ENCODE measurements around the gene TLCD3B.
A peak's percentile ranks its signal among the peaks of the same experiment; 100 is the strongest.

The TLCD3B gene, protein sequence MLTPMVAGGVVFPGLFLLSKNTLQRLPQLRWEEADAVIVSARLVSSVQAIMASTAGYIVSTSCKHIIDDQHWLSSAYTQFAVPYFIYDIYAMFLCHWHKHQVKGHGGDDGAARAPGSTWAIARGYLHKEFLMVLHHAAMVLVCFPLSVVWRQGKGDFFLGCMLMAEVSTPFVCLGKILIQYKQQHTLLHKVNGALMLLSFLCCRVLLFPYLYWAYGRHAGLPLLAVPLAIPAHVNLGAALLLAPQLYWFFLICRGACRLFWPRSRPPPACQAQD

DNA sequence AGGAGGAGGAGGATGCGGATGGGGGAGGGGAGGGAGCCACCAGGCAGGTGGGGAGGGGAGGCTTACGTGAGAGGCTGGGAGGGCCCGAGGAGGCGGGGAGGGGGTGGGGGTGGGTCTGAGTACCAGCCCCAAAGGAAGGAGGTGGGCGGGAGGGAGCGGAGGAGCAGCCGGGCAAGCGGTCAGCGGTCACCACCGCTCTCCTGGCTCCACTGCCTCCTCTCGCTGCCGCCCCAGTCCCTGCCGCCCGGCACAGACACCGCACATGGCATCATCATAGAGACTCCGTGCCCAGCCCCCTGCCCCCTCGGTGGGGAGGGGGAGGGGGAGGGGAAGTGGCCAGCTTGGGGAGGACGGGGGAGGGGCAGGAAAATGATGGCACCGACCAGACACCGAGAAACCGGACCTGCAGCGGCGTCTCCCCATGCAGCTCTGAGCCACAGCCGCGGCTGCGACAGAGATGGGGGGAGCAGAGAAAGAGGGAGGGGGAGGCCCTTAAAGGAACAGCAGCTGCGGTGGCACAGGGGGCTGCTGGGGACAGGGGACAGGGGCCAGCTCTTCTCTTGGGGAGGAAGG lies at the start of gene TLCD3B:
TSS of gene TLCD3B (minus strand) at position 431 of the 573 bp plus-strand sequence. CDS start 744 bp downstream, outside the sequence.
- DNase-seq: peak; percentile 32

DNA sequence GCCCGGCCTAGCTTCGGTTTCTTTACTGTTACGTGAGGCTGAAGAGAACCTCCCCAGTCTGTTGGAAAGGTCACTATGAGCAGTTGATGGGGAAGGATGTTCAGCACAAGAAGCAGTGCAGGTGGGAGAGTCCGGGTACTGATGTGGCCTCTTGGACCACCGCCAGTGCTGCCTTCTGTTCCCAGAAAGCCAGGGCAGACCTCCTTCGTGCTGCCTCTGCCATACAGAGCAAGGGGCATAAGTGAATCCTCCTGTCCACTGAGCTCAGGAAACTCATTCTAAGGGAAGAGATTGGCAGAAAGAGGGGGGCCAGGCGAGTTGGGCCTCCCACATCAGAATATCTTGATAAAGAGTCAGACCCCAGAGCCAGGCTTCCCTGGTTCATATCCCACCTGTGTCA lies 48.4 kb upstream of the TLCD3B start:
- DNase-seq: no peak

DNA sequence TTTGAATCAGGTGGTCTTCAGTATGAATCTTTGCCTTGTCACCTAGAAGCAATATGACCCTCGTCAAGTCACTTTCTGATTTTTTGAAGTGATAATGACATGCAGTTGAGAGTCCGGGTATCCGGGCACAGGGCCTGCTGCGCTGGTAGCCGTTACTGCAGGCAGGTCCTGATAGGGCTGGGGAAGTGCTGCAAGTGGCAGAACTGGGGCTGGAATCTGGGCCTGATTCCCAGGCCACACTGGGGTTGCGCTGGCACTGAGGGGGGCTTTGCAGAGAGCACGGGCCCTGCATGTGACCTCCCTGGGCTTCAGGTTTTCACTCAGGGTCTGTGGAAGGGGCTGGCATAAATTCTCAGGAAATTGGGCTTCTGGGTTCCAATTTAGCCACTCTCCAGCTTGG lies 47.7 kb upstream of the TLCD3B start:
- DNase-seq: no peak

DNA sequence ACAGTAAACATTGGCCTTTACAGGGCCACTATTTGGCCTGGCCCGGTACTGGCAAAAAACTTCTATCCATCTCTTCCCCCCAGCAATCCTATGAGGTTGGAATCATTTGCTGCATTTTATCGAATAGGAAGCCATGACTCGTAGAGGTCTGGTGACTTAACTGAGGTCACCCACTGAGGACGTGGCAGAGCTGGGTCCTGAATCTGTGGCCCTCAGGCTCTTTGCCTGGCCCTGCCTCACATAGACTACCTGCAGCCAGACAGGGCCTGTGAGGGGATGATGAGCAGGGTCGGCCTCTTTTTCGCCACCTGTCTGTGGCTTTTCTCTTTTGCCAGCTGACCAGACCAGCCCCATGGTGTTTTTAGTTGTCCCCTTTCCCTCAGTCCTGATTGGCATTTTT lies 46.6 kb upstream of the TLCD3B start:
- DNase-seq: no peak

DNA sequence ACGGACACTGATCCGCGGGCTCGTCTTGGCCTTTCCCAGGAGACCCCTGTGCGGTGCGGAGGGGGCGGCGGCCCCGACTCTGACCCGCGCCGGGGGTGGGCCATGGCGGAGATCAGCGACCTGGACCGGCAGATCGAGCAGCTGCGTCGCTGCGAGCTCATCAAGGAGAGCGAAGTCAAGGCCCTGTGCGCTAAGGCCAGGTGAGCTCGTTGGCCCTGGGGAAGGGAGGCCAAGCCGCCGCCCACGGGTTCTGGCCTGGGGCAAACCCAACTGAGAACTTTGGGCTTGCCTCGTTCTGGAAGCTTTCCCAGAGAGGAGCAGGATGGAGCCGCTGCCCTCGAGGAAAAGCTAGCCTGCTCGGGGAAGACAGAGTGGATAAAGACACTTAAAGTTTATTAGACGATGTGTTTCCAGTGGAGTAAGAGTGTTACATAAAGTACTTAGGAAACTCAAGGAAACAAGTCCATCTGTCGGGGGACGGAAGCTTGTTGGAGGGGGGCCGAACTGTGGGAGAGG lies 45.3 kb upstream of the TLCD3B start:
- DNase-seq: no peak

DNA sequence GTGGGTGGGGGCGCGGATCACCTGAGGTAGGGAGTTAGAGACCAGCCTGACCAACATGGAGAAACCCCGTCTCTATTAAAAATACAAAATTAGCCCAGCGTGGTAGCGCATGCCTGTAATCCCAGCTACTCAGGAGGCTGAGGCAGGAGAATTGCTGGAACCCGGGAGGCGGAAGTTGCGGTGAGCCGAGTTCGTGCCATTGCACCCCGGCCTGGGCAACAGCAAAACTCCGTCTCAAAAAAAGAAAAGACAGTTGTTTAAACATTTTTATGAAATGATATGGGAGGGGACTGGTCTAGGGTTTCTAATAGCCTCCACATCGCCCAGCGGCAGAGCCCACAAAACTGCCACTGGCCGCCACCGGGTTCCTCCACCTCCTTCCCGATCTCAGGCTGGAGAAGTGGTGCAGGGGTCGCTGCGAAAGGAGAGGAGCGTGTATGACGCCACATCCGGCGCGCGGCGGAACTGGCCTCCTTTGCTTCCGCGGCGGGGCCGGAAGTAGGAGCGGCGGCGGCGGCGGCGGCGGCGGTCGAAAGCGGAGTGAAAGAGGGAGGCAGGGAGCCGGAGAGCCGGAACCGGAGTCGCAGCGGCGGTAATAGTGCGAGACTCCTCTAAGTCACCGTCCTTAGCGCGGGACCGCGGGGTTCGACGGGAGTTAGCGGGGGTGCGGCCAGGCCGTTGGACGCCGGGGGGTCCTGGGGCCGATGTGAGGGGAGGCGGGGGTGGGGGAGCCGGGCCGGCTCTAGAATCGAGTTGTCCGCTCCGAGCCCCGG lies 44.6 kb upstream of the TLCD3B start, which contains the start of gene PPP4C:
TSS of gene PPP4C (plus strand) at position 492 of the 773 bp plus-strand sequence. CDS start 384 bp downstream, outside the sequence.
- DNase-seq: peak; percentile 88

DNA sequence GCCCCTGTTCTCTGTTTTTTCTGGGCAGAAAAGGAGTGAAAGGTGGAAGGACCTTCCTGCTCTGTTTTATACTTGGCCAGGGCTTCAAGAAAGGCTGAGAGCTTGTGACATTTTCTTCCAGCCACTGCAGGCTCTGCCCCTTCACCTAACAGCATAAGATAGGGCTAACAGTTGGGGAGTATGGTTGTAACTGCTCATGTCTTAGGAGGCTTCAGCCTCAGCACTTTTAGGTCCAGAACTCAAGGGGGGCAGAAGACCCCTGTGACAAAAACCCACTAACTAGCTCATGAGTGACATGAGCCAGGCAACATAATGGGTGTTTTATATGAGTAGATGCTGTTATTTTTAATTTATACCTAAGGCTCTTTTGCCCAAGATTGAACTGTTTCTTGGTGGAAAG lies 39.4 kb upstream of the TLCD3B start:
- no peak for DNase-seq

GRCh38 chr16:30069611-30070462 lies 38.8 kb upstream of the TLCD3B start:
- DNase-seq: no peak

DNA sequence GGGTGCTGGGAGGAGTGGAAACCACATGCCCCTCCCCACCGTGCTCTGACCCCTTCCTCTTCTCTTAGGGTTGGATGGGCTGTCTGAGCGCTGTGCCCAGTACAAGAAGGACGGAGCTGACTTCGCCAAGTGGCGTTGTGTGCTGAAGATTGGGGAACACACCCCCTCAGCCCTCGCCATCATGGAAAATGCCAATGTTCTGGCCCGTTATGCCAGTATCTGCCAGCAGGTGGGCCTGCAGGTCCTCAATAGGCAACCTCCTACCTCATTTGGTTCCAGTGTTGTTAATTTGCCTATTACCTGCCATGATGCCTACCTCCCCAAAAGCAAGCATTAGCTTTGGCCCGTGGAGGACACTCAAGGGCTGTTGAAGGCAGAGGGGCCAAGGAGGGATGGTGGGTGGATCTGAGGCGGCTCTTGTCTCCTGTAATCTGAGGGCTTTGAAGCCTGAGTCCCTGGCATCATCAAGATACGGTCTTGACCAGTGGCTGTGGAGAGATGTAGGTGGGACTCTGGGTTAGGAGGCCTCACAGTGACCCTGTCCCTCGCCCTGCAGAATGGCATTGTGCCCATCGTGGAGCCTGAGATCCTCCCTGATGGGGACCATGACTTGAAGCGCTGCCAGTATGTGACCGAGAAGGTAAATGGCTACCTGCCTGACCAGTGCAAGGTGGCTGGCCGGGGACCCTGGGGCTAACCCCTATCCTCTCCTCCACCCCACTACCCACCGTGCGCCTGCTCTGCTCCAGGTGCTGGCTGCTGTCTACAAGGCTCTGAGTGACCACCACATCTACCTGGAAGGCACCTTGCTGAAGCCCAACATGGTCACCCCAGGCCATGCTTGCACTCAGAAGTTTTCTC lies 37.9 kb upstream of the TLCD3B start:
- no peak for DNase-seq

GRCh38 chr16:30068333-30068732 lies 37.3 kb upstream of the TLCD3B start:
- DNase-seq: no peak

GRCh38 chr16:30067584-30067916 lies 36.5 kb upstream of the TLCD3B start:
- DNase-seq: no peak

- DNase-seq: no peak
Observed at GRCh38 chr16:30066761-30067583, 35.9 kb upstream of the TLCD3B start.

DNA sequence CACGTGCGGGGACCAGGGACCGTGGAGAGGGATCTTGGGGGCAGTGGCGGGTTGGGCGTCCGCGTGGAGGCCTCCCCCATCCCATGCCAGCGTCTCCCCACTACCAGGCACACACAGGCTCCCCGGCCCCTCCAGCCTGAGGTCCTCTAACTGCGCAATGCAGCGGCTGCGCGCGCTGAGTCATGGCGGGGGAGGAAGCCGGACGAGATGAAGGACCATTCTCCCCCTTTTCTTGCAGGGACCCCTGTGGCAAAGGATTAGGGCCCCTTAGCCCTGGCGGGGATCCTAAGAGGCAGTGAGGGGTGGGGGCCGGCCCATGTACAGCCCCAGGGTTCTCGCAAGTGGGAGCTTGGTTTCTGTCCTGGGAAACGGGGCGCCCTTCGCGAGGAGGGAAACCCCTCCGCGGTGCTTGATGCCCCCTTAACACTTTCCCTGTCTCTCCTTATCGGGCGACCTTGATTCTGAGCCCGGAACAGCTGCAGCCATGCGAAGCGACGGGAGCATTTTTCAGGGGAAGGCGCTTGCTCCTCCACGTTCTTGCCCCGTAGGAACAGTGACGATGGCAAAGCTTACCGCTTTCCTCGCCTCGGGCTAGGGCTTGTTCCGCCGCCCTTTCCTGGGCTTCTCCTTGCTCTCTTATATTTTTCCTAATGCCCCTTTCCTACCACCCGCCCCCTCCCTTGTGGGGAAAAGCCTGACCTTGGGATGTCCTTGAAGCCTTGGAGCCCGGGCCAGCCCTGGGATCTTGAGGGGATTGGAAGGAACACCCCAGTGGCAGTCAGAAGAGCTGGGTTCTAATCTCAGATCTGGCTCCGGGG lies 35.1 kb upstream of the TLCD3B start:
- DNase-seq: peak; percentile 9

- DNase-seq: peak; percentile 89
Observed at GRCh38 chr16:30065102-30065942, 34.3 kb upstream of the TLCD3B start, which contains the start of gene ALDOA. Gene ALDOA (plus strand): TSS chr16:30065760. CDS start chr16:30066898, 1,138 bp downstream.

DNA sequence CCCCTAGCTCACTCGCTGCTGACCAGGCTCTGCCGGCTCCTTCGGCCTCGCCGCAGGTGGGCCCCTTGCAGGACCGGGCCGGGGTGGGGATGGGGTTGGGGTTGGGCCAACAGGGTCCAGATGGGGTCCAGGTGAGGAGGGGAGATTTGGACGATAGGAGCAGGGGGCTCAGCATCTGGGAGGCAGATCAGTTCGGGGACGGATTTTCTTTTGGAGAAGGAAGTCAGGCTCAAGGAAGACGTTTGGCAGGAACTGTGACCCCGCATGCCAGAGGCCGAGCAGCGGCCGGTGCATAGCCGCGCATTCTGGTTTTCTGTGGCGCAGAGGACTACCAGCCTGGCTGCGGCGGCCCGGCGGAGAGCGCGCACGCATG lies 33.6 kb upstream of the TLCD3B start:
- DNase-seq: no peak

- DNase-seq: peak; percentile 80
Observed at GRCh38 chr16:30063893-30064728, 33.0 kb upstream of the TLCD3B start.

GRCh38 chr16:30063278-30063892 lies 32.3 kb upstream of the TLCD3B start:
- no peak for DNase-seq
